HFF-Myc (cell line): Measurements from ENCODE around the gene KPNB1.

Source experiments
- DNase-seq: peaks from one replicate; pipeline ENCODE4 v3.0.0-alpha.2; 2011; ENCODE audit warnings: low read depth; ENCODE audit errors: extremely low read depth
- H3K4me3 ChIP-seq: replicated peaks from 2 replicates; pipeline ENCODE4 v1.5.1; 2011; ENCODE audit warnings: low read depth, mild to moderate bottlenecking, control low read depth, low read length
- TF ChIP-seq, protein P1 (sequence below): IDR thresholded peaks from 2 replicates; pipeline ENCODE4 v1.5.1; 2012; ENCODE audit warnings: mild to moderate bottlenecking, low read depth, low read length, control low read depth; ENCODE audit errors: missing control alignments

KPNB1 gene

GRCh38 chr17:47636273-47637030 is 13.3 kb upstream of the KPNB1 start:
- H3K4me3 ChIP-seq = no peak overlapping the region
- TF ChIP-seq, protein P1, sequence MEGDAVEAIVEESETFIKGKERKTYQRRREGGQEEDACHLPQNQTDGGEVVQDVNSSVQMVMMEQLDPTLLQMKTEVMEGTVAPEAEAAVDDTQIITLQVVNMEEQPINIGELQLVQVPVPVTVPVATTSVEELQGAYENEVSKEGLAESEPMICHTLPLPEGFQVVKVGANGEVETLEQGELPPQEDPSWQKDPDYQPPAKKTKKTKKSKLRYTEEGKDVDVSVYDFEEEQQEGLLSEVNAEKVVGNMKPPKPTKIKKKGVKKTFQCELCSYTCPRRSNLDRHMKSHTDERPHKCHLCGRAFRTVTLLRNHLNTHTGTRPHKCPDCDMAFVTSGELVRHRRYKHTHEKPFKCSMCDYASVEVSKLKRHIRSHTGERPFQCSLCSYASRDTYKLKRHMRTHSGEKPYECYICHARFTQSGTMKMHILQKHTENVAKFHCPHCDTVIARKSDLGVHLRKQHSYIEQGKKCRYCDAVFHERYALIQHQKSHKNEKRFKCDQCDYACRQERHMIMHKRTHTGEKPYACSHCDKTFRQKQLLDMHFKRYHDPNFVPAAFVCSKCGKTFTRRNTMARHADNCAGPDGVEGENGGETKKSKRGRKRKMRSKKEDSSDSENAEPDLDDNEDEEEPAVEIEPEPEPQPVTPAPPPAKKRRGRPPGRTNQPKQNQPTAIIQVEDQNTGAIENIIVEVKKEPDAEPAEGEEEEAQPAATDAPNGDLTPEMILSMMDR = no peak

GRCh38 chr17:47638903-47639302 is 10.8 kb upstream of the KPNB1 start:
- no peak overlapping the region for H3K4me3 ChIP-seq
- TF ChIP-seq, protein P1 = no peak
- no peak for DNase-seq

More at GRCh38 chr17:47636273-47637030, 13.3 kb upstream of the KPNB1 start:
- no peak for DNase-seq

DNA sequence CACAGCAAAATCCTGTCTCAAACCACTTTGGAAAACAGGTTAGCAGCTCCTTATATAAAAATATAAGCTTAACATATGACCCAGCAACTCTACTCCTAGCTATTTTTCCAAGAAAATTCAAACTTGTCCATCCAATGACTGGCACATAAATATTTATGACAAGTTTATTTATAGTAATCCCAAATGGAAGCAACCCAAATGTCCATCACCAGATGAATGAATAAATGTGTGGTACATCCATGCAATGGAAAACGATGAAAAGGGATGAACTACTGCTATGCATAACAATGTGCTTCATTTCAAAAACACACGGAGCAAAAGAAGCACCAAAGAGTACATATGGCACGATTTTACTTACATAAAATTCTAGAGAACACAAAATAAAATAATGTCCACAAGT is 9.6 kb upstream of the KPNB1 start:
- H3K4me3 ChIP-seq = no peak overlapping the region
- TF ChIP-seq, protein P1 = no peak
- DNase-seq = no peak

DNA sequence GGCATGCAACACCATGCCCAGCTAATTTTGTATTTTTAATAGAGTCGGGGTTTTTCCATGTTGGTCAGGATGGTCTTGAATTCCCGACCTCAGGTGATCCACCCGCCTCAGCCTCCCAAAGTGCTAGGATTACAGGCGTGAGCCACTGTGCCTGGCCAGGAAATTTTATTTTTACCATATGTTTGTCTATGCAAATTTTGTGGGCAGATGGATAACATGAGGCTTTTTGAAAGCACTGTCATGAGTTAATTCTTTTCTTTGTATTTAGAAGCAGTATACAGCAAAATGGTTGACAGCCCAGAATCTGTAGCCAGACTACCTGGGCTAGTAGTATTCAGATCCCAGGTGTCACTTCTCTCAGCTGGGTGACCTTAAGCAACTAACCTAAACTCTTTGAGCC is 8.5 kb upstream of the KPNB1 start:
- TF ChIP-seq, protein P1 = no peak
- DNase-seq = no peak
- H3K4me3 ChIP-seq = no peak overlapping the region

GRCh38 chr17:47643116-47643515 is 6.6 kb upstream of the KPNB1 start:
- no peak for DNase-seq
- no peak overlapping the region for H3K4me3 ChIP-seq
- TF ChIP-seq, protein P1 = no peak

DNA sequence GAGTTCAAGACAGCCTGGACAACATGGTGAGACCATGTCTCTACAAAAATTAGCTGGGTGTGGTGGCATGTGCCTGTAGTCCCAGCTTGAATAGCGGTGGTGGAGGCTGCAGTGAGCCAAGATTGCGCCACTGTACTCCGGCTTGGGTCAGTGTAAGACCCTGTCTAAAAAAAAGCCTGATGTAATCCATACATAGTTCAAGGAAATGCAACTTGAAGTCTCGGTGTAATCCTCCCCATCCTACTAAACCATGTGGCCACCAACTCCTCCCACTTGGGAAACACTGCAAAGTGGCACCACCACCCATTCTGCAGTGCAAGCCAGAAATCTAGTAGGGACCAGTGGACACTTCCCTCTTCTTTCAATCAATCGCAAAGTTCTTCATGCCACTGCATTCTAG is 5.4 kb upstream of the KPNB1 start:
- TF ChIP-seq, protein P1 = no peak
- DNase-seq = no peak
- H3K4me3 ChIP-seq = no peak overlapping the region

DNA sequence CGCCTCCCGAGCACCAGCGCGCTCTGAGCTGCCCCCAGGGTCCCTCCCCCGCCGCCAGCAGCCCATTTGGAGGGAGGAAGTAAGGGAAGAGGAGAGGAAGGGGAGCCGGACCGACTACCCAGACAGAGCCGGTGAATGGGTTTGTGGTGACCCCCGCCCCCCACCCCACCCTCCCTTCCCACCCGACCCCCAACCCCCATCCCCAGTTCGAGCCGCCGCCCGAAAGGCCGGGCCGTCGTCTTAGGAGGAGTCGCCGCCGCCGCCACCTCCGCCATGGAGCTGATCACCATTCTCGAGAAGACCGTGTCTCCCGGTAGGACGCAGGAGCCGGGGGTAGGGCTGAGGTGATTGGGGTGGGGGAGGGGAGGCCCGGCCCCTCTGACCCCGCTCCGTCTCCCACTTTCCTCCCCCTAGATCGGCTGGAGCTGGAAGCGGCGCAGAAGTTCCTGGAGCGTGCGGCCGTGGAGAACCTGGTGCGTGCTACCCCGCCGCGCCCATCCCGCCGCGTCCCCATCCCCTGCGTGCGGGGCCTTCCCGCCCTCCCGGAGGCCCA is 329 bp downstream of the KPNB1 start:
- peak overlapping the region; percentile 81 for H3K4me3 ChIP-seq
- TF ChIP-seq, protein P1 = no peak
- no peak for DNase-seq
